Hematopoietic multipotent progenitor cell treated with erythropoietin and hydrocortisone succinate and interleukin-3 and kit ligand, for 4 days (in vitro differentiated cells): ENCODE measurements around the gene INPP5A.

Source experiments
- DNase-seq: peaks from one replicate; pipeline ENCODE4 v3.0.0-alpha.2; 2015

Gene INPP5A

GRCh38 chr10:132536241-132536876 lies 1.2 kb upstream of the INPP5A start:
- peak; percentile 28 for DNase-seq

GRCh38 chr10:132536877-132537683 lies 507 bp upstream of the INPP5A start:
- DNase-seq, result peak; percentile 99

DNA sequence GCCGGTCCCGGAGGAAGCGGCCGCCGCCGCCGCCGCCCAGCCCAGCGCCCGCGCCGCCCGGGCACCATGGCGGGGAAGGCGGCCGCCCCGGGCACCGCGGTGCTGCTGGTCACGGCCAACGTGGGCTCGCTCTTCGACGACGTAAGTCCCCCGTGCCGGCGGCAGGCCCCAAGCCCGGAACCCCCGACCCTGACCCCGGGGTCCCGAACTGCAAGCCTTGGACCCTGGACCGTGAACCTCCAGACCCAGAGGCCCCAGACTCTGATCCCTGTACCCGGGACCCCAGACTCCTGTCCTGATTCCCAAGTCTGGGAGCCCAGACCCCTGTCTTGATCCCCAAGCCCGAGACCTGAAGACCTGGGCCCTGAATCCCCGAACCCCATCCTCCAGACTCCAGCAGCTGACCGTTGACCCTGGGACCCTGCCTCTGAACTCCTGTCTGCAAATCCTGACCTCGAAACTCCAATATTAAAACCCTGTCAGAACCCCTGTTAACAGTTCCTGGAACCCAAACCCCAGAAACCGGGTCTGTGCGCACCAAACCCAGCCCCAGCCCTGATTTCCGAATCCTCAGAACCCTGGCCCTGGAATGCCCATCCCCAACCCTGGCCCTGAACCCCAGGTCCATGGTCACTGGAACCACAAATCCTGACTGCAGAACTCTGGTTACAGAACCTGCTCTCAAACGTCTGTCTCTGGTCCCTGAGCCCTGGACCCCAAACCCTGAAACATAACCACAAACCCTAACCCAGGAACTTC lies 623 bp downstream of the INPP5A start:
- peak; percentile 39 for DNase-seq

DNA sequence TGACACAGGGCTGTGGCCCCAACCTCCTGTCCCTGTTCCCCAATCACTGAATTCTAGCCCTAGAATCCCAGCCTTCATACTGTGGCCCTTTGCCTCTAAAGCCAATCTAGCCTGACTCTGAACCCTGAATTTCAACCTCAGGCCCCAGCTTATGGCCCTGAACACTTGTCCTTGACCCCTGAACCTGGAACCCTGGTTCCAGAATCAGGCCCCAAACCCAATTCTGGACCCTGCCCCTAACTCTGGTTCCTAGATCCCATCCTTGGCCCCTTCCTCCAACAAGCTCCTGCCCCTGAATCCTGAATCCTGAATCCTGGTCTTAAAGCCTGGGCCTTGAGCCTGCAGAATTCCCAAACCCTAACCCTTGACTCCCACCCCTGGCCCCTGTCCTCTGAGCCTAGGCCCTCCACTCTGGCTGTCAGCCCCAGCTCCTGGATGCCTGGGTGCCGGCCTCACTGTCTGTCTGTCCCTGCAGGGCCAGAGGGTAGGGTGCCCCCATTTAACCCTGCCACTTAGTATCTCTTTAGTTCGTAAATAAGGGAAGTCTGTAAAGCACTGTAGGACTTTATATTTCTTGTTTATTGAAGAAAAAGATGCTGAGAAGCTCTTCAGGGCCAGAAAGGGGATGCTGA lies 1.3 kb downstream of the INPP5A start:
- peak; percentile 42 for DNase-seq

- DNase-seq, result no peak
These were observed 1.8 kb downstream of the INPP5A start for GRCh38 chr10:132539431-132539839.

GRCh38 chr10:132539894-132540293 lies 2.3 kb downstream of the INPP5A start:
- peak; percentile 47 for DNase-seq

DNA sequence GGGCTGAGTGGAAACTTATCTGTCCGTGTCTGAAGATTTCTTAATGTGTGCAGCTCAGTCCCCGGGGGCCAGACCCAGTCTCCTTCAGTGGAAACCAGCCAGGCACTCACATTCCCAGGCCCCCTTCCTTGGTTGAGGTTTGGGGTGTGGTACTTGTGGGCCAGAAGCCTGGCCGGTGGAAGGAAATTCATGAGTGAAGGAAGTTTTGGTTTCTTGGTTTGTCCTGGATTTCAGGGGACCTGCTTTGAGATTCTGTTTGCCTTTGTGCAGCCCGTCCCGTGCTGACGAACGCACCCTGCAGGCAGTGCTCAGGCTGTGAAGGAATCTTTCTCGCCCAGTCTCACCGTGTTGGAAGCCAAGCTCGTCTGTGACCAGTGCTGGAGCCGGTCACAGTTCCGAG lies 2.9 kb downstream of the INPP5A start:
- DNase-seq, result peak; percentile 51

DNA sequence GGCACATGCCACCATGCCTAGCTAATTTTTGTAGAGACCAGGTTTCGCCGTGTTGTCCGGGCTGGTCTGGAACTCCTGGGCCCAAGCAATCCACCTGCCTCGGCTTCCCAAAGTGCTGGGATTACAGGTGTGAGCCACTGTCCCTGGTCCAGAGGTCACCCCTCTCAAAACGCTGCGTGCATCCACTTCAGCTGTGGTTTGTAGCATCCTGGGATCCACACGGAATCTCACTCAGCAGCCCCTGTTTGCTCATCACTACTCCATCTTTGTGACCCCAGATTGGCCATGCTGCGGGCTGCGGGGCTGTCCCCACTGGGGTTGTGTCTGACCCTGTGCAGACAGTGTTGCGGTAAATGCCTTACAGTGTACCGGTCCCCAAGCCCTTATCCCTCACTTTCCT lies 3.5 kb downstream of the INPP5A start:
- no peak for DNase-seq

- DNase-seq, result no peak
These were observed 4.0 kb downstream of the INPP5A start for GRCh38 chr10:132541601-132542011.

DNA sequence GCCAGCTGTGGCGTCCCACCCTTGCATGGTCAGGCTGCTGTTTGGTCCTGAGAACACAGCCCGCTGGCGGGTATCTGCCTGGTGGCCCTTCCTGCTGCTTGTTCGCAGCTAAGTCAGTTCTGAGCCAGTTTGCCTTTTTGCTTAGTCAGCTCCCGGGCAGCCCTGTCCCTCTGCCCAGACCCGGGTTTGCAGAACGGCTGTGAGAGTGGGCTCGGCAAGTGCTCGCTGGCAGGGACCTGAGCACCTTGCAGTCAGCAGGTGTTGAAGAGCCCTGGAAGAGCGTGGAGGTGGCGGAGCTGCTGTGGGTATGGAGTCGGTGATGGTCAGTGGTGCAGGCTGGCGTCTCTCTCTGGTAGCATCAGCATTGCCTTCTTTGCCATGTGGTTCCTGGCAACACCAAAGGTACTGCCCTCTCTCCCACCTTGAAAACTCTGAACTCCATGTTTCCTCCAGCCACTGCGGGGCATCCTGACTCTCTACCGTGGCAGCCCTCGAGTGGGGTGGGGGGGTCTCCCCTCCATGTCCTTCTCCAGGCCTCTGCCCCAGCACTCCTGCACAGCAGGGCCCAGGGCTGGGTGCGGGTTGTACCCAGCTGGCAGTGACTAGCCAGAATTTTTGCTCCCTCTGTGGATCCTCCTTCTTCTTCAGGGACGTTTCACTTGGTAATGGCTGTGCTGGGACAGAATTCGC lies 4.6 kb downstream of the INPP5A start:
- DNase-seq, result peak; percentile 54

DNA sequence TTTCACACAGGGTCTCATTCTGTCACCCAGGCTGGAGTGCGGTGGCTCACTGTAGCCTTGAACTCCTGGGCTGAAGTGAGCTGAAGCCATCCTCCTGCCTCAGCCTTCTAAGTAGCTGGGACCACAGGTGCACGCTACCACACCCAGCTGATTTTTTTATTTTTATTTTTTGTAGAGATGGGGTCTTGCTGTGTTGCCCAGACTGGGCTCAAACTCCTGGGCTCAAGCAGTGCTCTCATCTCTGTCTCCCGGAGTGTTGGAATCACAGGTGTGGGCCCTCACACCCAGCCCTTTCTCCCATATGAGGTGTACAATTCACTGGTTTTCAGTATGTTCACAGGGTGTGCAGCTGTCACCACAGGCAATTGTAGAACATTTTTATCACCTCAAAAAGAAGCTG lies 5.2 kb downstream of the INPP5A start:
- no peak for DNase-seq

DNA sequence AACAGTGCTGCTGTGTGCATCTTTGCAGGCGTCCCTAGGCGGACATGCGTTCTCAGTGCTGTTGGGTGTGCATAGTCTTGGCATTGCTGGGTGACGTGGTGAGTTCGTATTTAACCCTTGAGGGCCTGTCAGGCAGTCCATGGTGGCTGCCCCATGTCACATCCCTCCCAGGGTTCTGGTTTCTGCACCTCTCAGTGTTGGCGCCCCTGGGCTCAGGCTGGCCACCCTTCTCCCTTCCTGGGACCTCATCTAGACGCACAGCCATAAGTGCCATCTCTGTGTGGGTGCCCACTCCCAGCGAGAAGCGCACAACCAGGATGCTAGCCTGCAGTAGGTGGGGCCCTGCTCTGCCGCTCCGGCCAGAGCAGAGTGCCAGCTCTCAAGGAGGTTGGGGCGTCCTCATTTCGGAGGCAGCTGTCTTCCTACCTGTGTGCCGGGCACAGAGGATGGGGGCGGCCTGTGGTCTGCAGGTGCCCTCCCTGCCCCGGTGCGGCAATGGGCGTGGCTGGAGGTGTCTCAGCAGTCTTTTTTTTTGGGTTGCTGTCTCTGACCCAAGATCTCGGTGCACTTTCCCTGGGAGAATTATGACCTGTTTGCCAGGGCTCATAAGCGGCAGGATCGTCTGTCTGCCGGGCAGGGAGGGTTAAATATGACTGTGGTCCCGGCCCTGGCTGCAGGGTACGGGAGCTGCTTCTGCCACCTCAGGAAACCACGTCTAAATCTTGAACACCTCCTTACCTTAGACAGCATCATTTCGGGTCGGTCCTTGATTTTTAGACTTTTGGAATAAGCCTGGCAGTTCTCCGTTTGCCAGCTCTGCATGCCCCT lies 6.5 kb downstream of the INPP5A start:
- peak; percentile 20 for DNase-seq

DNA sequence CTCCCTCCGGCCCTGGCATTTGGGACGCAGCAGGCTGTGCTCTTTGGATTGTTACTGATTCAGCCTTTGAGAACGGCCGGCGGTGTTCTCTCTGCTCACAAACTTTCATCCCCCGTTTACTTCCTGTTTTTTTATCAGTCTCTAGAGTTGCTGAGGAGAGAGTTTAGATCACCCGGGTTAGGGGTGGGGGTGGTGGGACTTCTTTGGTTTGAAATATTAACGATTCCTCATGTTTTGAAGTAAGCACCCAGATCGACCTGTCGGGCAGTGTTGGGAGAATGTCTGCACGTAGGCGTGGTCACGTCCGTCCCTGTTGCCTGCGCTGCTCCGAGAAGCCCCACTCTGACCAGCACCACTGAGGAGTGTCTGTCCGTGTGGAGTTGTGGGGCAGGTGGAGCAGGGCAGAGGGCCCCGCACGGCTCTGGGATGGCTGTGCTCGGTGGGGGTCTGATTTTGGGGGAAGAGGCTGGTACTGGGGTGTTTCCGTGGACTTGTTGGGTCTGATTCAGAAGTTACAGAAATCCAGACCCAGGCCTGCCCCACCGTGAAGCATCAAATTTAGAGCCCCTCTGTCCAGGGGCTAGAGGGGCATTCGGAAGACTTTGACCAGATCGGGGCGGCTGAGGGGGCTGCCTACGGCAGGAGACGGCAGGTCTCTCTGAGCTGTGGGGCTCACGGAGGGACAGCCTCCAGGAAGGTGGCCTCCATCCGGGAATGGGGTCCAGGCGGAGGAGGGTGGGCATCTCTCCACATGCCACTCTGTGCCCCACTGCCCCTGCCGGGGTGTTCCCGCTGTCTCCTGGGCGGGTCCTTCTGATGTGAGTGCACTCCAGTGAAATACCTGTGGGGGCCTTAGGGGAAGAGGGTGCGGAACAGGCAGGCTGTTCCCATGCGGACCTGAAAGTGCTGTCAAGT lies 7.4 kb downstream of the INPP5A start:
- peak; percentile 82 for DNase-seq

DNA sequence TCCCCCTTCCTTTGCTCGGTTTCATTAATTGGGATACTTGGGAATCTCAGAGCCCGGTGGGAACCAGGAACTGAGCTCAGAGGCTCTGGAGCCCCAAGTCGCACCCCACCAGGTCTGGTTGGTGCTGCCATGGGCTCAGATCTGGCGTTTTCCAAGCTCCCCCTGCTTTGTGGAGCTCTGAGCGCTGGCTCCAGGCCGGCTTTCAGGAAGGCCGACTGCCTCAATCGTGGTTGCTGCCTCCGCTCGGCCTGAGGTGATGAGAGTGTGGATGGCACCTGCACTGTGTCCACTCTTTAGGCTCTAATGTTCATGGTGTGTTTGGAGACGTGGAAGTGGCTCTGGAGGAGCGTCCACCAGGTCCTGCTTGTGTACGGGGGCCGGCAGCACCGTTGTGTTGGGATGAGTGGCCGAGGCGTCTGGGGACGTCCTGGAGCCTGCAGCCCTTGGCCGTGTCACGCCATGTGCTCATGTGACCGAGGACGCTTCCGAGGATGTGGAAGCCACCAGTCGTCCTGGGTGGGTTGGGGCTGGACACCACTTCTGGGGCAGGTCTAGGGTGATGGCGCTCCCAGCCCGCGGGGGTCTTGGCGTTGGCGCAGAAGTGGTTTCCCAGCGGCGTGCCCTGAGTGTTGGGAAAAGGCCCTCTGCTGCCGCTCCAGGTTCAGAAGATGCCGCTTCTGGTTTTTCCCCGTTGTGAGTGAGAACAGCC lies 8.2 kb downstream of the INPP5A start:
- DNase-seq, result no peak

- DNase-seq, result peak; percentile 69
These were observed 9.2 kb downstream of the INPP5A start for GRCh38 chr10:132546567-132547420.

DNA sequence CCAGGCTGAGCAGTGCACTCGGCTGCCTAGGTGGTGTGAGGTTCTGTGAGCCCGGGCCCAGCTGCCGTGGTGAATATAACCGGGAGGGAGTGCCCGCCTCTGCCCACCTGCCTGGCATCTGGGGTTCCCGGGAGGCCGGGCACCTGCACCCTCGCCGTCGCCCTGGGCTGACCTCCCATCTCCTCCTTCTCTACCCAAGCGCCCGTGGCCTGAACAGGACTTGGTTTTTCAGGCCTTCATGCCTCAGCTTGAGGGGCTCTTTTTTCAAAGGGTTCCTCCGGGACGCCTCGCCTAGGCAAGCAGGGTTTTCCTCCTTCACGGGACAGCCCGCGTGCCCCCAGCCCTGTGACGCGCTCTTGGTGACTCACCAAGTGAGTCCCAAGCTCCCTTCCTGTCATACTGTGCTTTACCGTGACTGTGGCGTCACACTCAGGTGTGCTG lies 9.9 kb downstream of the INPP5A start:
- no peak for DNase-seq

DNA sequence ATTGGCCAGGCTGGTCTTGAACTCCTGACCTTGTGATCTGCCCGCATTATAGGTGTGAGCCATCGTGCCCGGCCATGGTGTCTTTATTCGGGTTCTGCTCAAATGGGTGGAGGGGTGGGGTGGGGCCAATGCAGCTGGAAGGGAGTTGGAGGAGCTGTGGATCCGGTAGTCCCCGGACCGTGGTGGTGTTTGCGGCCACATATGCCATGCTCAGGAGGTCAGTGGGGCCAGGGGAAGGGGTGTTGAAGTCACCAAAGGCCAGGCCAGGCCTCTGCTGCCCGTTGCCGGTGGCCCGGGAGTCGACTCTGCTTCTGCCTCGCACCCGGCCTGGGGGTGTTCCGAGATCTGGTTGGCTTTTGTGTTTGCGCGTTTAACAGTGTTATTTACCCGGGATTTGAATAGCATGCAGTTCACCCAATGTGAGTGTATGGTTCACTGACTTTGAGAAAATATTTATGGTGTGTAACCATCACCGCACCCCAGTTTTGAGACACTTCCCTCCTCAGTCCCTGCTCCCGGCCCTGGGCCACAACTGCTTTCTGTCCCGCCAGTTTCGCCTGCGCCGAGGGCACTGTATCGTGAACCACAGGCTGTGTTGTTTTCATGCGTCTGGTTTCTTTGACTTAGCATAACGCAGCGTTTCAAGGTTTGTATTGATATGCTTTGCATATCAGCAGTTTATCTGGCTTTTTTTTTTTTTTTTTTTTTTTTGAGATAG lies 10.7 kb downstream of the INPP5A start:
- DNase-seq, result no peak

- no peak for DNase-seq
These were observed 11.3 kb downstream of the INPP5A start for GRCh38 chr10:132548869-132549268.
